GM23338 (cell line): Measurements from ENCODE around the gene ZNF491. TPM values are rescaled to one million over a fixed set of nuclear protein-coding genes. Genes with fewer than 3 reads are reported as not detected.

Experiments
- ATAC-seq: fragments of 200-7000 bp; cut with Tn5 transposase; 3 replicates; pipeline ENCODE4 v1.9.1; 2020
- DNase-seq: peaks from one replicate; pipeline ENCODE4 v3.0.0-alpha.2; 2015; ENCODE audit warnings: low spot score
- H2AFZ ChIP-seq: fragments of 200-600 bp; sonication (generic); 2 replicates; pipeline ENCODE4 v1.8.0; 2016; ENCODE audit warnings: antibody characterized with exemption, mild to moderate bottlenecking, moderate library complexity
- H3F3A ChIP-seq: fragments of 200-600 bp; sonication (generic); replicated peaks from 2 replicates; pipeline ENCODE4 v1.8.0; 2017; ENCODE audit warnings: antibody characterized with exemption, mixed run types, low read depth
- H3K27ac ChIP-seq: fragments of 200-600 bp; sonication (generic); 2 replicates; pipeline ENCODE4 v1.6.1; 2016; ENCODE audit warnings: low read depth
- H3K27me3 ChIP-seq: fragments of 200-600 bp; sonication (generic); 2 replicates; pipeline ENCODE4 v1.8.0; 2016; ENCODE audit warnings: mild to moderate bottlenecking, mixed run types, moderate library complexity; ENCODE audit not compliant: insufficient read depth
- H3K36me3 ChIP-seq: fragments of 200-600 bp; sonication (generic); 2 replicates; pipeline ENCODE4 v1.8.0; 2016; ENCODE audit warnings: mild to moderate bottlenecking; ENCODE audit not compliant: insufficient read depth
- H3K4me1 ChIP-seq: fragments of 200-600 bp; sonication (generic); 2 replicates; pipeline ENCODE4 v1.8.0; 2016; ENCODE audit warnings: mild to moderate bottlenecking, moderate library complexity; ENCODE audit not compliant: insufficient read depth
- H3K4me2 ChIP-seq: fragments of 200-600 bp; sonication (generic); 2 replicates; pipeline ENCODE4 v1.7.1; 2017; ENCODE audit warnings: mixed run types
- H3K4me3 ChIP-seq: fragments of 200-600 bp; sonication (generic); 2 replicates; pipeline ENCODE4 v1.6.1; 2016; ENCODE audit warnings: mixed run types
- H3K79me2 ChIP-seq: fragments of 200-600 bp; sonication (generic); replicated peaks from 2 replicates; pipeline ENCODE4 v1.8.0; 2017; ENCODE audit warnings: mild to moderate bottlenecking; ENCODE audit not compliant: insufficient read depth
- H3K9me2 ChIP-seq: fragments of 200-600 bp; sonication (generic); 2 replicates; pipeline ENCODE4 v1.8.0; 2017; ENCODE audit not compliant: insufficient read depth
- H4K20me1 ChIP-seq: fragments of 200-600 bp; sonication (generic); replicated peaks from 2 replicates; pipeline ENCODE4 v1.8.0; 2017; ENCODE audit warnings: mild to moderate bottlenecking; ENCODE audit not compliant: insufficient read depth
- H3K27ac Mint-ChIP-seq: 2 replicates; pipeline ENCODE4 v1.8.0; 2020; ENCODE audit warnings: inconsistent platforms, mild to moderate bottlenecking, moderate library complexity, mixed read lengths
- H3K27me3 Mint-ChIP-seq: 3 replicates; pipeline ENCODE4 v1.8.0; 2022; ENCODE audit warnings: low read depth, mild to moderate bottlenecking, moderate library complexity, mixed read lengths, inconsistent platforms; ENCODE audit not compliant: insufficient read depth, poor library complexity
- H3K36me3 Mint-ChIP-seq: 3 replicates; pipeline ENCODE4 v1.8.0; 2021; ENCODE audit warnings: low read depth, mild to moderate bottlenecking, inconsistent platforms, moderate library complexity, mixed read lengths
- H3K4me1 Mint-ChIP-seq: 3 replicates; pipeline ENCODE4 v1.8.0; 2020; ENCODE audit warnings: mild to moderate bottlenecking, inconsistent platforms, mixed read lengths
- H3K4me3 Mint-ChIP-seq: 3 replicates; pipeline ENCODE4 v1.8.0; 2021; ENCODE audit warnings: moderate library complexity, mild to moderate bottlenecking, inconsistent platforms, mixed read lengths
- H3K9me3 Mint-ChIP-seq: 3 replicates; pipeline ENCODE4 v1.8.0; 2020; ENCODE audit warnings: moderate library complexity, mild to moderate bottlenecking, inconsistent platforms, mixed read lengths
- CREB1 ChIP-seq: fragments of 250-450 bp; sonication (Bioruptor Pico); IDR thresholded peaks from 2 replicates; pipeline ENCODE4 v1.5.0; 2020; ENCODE audit warnings: low read depth, mild to moderate bottlenecking, moderate library complexity
- EZH2 ChIP-seq: fragments of 200-600 bp; sonication (generic); IDR thresholded peaks from one replicate; pipeline ENCODE4 v1.8.0; 2017; ENCODE audit warnings: antibody characterized with exemption, mild to moderate bottlenecking, low read depth; ENCODE audit not compliant: unreplicated experiment
- EZH2phosphoT487 ChIP-seq: fragments of 200-600 bp; sonication (generic); IDR thresholded peaks from one replicate; pipeline ENCODE4 v1.8.1; 2018; ENCODE audit warnings: antibody characterized with exemption; ENCODE audit not compliant: unreplicated experiment
- JUNB ChIP-seq: IDR thresholded peaks from one replicate; pipeline ENCODE4 v1.6.1; 2016; ENCODE audit warnings: antibody characterized with exemption; ENCODE audit not compliant: unreplicated experiment
- NANOG ChIP-seq: IDR thresholded peaks from 2 replicates; pipeline ENCODE4 v1.6.1; 2016; ENCODE audit warnings: antibody characterized with exemption, borderline replicate concordance
- POLR2AphosphoS5 ChIP-seq: IDR thresholded peaks from 2 replicates; pipeline ENCODE4 v1.6.1; 2016; ENCODE audit warnings: antibody characterized with exemption, low read depth
- STAT1 ChIP-seq: IDR thresholded peaks from one replicate; pipeline ENCODE4 v1.6.1; 2016; ENCODE audit warnings: antibody characterized with exemption; ENCODE audit not compliant: unreplicated experiment
- ZNF114 ChIP-seq: fragments of 250-450 bp; sonication (Bioruptor Pico); IDR thresholded peaks from 2 replicates; pipeline ENCODE4 v1.5.0; 2020; ENCODE audit warnings: mild to moderate bottlenecking, moderate library complexity
- ZNF331 ChIP-seq: fragments of 250-450 bp; sonication (Bioruptor Pico); IDR thresholded peaks from 2 replicates; pipeline ENCODE4 v1.5.0; 2020; ENCODE audit warnings: low read depth, mild to moderate bottlenecking, moderate library complexity
- polyA plus RNA-seq: library from polyadenylated mRNA; unstranded; fragments of >200 nt; fragmentation: Nextera tagmentation; extraction: Ambion mirVana; gene quantifications from 2 replicates; pipeline ENCODE4 v1.2.1, GENCODE V29; 2016
- total RNA-seq: library from RNA; depleted of rRNA; stranded (reverse); fragments of >200 nt; shearing (Covaris generic); gene quantifications from 2 replicates; pipeline ENCODE4 v1.2.3, GENCODE V29; 2014
- TF ChIP-seq, protein P1 (sequence below): IDR thresholded peaks from one replicate; pipeline ENCODE4 v1.6.1; 2018; ENCODE audit warnings: antibody characterized with exemption; ENCODE audit not compliant: unreplicated experiment
- TF ChIP-seq, protein P2 (sequence below): IDR thresholded peaks from 2 replicates; pipeline ENCODE4 v1.6.1; 2016; ENCODE audit warnings: antibody characterized with exemption
- TF ChIP-seq, protein P3 (sequence below): fragments of 250-450 bp; sonication (Bioruptor Pico); IDR thresholded peaks from 2 replicates; pipeline ENCODE4 v1.5.0; 2020; ENCODE audit warnings: mild to moderate bottlenecking, moderate library complexity
- TF ChIP-seq, protein P4 (sequence below), 2 experiments: fragments of 200-600 bp in 1 of 2; sonication (generic) in 1 of 2; conservative IDR thresholded peaks; 2 replicates each; pipeline versions ENCODE4 v1.5.1 to v1.6.1; 2016 to 2017; ENCODE audit warnings: antibody characterized with exemption in 2 of 2, low read depth in 2 of 2, mild to moderate bottlenecking in 2 of 2, moderate library complexity in 1 of 2

ZNF491 gene
- total and polyA plus RNA-seq, 2 experiments from 2014 or later, result 0.32 to 1.3 TPM

DNA sequence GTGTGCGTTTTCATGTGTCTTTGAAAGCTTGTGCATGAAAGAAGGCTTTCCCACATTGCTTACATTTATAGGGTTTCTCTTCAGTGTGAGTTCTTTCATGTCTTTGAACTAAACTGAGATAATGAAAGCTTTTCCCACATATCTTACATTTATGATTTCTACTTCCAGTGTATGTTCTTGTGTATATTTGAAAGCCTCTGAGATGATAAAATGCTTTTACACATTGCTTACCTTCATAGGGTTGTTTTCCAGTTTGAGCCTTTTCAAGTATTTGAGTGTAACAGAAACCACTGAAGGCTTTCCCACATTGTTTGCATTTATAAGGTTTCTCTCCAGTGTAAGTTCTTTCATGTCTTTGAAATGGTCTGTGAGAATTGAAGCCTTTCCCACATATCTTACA lies 41.4 kb upstream of the ZNF491 start:
- Histone ChIP-seq H3F3A (no peaks in the 10 kb centered on the region), H3K36me3 (peaks cover 3% of the 10 kb centered on the region; the same call in 1 of the 2 replicates), H2AFZ (no peak overlapping the region), H3K4me1 (no peaks in the 10 kb centered on the region), H3K27ac (no peak overlapping the region), H3K4me2 (no peak overlapping the region), H3K79me2 (no peaks in the 10 kb centered on the region), H3K9me2 (no peaks in the 10 kb centered on the region; the same call in 1 of the 2 replicates), H4K20me1 (no peaks in the 10 kb centered on the region), H3K27me3 (no peaks in the 10 kb centered on the region), H3K4me3 (no peak overlapping the region)
- Mint-ChIP-seq H3K36me3 (no peaks in the 10 kb centered on the region; the same call in 2 of the 3 replicates), H3K27ac (no peak overlapping the region), H3K4me3 (no peak overlapping the region), H3K27me3 (peaks cover 1% of the 10 kb centered on the region), H3K4me1 (no peaks in the 10 kb centered on the region), H3K9me3 (peaks cover 81% of the 10 kb centered on the region)
- ATAC-seq (no peak), DNase-seq (no peak)
- TF ChIP-seq, protein P1, sequence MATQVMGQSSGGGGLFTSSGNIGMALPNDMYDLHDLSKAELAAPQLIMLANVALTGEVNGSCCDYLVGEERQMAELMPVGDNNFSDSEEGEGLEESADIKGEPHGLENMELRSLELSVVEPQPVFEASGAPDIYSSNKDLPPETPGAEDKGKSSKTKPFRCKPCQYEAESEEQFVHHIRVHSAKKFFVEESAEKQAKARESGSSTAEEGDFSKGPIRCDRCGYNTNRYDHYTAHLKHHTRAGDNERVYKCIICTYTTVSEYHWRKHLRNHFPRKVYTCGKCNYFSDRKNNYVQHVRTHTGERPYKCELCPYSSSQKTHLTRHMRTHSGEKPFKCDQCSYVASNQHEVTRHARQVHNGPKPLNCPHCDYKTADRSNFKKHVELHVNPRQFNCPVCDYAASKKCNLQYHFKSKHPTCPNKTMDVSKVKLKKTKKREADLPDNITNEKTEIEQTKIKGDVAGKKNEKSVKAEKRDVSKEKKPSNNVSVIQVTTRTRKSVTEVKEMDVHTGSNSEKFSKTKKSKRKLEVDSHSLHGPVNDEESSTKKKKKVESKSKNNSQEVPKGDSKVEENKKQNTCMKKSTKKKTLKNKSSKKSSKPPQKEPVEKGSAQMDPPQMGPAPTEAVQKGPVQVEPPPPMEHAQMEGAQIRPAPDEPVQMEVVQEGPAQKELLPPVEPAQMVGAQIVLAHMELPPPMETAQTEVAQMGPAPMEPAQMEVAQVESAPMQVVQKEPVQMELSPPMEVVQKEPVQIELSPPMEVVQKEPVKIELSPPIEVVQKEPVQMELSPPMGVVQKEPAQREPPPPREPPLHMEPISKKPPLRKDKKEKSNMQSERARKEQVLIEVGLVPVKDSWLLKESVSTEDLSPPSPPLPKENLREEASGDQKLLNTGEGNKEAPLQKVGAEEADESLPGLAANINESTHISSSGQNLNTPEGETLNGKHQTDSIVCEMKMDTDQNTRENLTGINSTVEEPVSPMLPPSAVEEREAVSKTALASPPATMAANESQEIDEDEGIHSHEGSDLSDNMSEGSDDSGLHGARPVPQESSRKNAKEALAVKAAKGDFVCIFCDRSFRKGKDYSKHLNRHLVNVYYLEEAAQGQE, result no peak
- TF ChIP-seq JUNB (no peak), ZNF331 (CRISPR knock-in tag) (no peak), EZH2phosphoT487 (no peak), ZNF114 (CRISPR knock-in tag) (no peak), NANOG (no peak), STAT1 (no peak), EZH2 (no peak), CREB1 (CRISPR knock-in tag) (no peak), POLR2AphosphoS5 (no peak)
- TF ChIP-seq, protein P2, sequence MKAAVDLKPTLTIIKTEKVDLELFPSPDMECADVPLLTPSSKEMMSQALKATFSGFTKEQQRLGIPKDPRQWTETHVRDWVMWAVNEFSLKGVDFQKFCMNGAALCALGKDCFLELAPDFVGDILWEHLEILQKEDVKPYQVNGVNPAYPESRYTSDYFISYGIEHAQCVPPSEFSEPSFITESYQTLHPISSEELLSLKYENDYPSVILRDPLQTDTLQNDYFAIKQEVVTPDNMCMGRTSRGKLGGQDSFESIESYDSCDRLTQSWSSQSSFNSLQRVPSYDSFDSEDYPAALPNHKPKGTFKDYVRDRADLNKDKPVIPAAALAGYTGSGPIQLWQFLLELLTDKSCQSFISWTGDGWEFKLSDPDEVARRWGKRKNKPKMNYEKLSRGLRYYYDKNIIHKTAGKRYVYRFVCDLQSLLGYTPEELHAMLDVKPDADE, result no peak
- TF ChIP-seq, protein P3, sequence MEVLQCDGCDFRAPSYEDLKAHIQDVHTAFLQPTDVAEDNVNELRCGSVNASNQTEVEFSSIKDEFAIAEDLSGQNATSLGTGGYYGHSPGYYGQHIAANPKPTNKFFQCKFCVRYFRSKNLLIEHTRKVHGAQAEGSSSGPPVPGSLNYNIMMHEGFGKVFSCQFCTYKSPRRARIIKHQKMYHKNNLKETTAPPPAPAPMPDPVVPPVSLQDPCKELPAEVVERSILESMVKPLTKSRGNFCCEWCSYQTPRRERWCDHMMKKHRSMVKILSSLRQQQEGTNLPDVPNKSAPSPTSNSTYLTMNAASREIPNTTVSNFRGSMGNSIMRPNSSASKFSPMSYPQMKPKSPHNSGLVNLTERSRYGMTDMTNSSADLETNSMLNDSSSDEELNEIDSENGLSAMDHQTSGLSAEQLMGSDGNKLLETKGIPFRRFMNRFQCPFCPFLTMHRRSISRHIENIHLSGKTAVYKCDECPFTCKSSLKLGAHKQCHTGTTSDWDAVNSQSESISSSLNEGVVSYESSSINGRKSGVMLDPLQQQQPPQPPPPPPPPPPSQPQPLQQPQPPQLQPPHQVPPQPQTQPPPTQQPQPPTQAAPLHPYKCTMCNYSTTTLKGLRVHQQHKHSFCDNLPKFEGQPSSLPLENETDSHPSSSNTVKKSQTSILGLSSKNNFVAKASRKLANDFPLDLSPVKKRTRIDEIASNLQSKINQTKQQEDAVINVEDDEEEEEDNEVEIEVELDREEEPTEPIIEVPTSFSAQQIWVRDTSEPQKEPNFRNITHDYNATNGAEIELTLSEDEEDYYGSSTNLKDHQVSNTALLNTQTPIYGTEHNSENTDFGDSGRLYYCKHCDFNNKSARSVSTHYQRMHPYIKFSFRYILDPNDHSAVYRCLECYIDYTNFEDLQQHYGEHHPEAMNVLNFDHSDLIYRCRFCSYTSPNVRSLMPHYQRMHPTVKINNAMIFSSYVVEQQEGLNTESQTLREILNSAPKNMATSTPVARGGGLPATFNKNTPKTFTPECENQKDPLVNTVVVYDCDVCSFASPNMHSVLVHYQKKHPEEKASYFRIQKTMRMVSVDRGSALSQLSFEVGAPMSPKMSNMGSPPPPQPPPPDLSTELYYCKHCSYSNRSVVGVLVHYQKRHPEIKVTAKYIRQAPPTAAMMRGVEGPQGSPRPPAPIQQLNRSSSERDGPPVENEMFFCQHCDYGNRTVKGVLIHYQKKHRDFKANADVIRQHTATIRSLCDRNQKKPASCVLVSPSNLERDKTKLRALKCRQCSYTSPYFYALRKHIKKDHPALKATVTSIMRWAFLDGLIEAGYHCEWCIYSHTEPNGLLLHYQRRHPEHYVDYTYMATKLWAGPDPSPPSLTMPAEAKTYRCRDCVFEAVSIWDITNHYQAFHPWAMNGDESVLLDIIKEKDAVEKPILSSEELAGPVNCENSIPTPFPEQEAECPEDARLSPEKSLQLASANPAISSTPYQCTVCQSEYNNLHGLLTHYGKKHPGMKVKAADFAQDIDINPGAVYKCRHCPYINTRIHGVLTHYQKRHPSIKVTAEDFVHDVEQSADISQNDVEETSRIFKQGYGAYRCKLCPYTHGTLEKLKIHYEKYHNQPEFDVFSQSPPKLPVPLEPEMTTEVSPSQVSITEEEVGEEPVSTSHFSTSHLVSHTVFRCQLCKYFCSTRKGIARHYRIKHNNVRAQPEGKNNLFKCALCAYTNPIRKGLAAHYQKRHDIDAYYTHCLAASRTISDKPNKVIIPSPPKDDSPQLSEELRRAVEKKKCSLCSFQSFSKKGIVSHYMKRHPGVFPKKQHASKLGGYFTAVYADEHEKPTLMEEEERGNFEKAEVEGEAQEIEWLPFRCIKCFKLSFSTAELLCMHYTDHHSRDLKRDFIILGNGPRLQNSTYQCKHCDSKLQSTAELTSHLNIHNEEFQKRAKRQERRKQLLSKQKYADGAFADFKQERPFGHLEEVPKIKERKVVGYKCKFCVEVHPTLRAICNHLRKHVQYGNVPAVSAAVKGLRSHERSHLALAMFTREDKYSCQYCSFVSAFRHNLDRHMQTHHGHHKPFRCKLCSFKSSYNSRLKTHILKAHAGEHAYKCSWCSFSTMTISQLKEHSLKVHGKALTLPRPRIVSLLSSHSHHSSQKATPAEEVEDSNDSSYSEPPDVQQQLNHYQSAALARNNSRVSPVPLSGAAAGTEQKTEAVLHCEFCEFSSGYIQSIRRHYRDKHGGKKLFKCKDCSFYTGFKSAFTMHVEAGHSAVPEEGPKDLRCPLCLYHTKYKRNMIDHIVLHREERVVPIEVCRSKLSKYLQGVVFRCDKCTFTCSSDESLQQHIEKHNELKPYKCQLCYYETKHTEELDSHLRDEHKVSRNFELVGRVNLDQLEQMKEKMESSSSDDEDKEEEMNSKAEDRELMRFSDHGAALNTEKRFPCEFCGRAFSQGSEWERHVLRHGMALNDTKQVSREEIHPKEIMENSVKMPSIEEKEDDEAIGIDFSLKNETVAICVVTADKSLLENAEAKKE (CRISPR knock-in tag), result no peak
- TF ChIP-seq, protein P4, sequence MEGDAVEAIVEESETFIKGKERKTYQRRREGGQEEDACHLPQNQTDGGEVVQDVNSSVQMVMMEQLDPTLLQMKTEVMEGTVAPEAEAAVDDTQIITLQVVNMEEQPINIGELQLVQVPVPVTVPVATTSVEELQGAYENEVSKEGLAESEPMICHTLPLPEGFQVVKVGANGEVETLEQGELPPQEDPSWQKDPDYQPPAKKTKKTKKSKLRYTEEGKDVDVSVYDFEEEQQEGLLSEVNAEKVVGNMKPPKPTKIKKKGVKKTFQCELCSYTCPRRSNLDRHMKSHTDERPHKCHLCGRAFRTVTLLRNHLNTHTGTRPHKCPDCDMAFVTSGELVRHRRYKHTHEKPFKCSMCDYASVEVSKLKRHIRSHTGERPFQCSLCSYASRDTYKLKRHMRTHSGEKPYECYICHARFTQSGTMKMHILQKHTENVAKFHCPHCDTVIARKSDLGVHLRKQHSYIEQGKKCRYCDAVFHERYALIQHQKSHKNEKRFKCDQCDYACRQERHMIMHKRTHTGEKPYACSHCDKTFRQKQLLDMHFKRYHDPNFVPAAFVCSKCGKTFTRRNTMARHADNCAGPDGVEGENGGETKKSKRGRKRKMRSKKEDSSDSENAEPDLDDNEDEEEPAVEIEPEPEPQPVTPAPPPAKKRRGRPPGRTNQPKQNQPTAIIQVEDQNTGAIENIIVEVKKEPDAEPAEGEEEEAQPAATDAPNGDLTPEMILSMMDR (conservative IDR thresholded peaks at IDR 0.05; ENCODE audit: low read depth in 2 of 2), result no peak
